ENCODE data around the gene CSNK2A1.

Gene CSNK2A1

GRCh38 chr20:573414-574296 lies 30.1 kb upstream of the CSNK2A1 start:
- DNase-seq (ENCODE audit: low read depth) = no peak
- no peak overlapping the region for H3K4me3 ChIP-seq (ENCODE audit: low read length)
- TF ChIP-seq CTCF (IDR thresholded peaks at IDR 0.05; ENCODE audit: insufficient read depth, low read depth, low read length, missing control alignments) = no peak

- no peak for TF ChIP-seq CTCF (IDR thresholded peaks at IDR 0.05; ENCODE audit: insufficient read depth, low read depth, low read length, missing control alignments)
- no peak for DNase-seq (ENCODE audit: low read depth)
- H3K4me3 ChIP-seq (ENCODE audit: low read length) = no peak overlapping the region
These were observed 29.1 kb upstream of the CSNK2A1 start for GRCh38 chr20:572727-573126.

GRCh38 chr20:571754-572441 lies 28.3 kb upstream of the CSNK2A1 start:
- no peak overlapping the region for H3K4me3 ChIP-seq (ENCODE audit: low read length)
- no peak for TF ChIP-seq CTCF (IDR thresholded peaks at IDR 0.05; ENCODE audit: insufficient read depth, low read depth, low read length, missing control alignments)
- no peak for DNase-seq (ENCODE audit: low read depth)

- DNase-seq (ENCODE audit: low read depth) = peak; percentile 17
- H3K4me3 ChIP-seq (ENCODE audit: low read length) = no peak overlapping the region
- TF ChIP-seq CTCF (IDR thresholded peaks at IDR 0.05; ENCODE audit: insufficient read depth, low read depth, low read length, missing control alignments) = no peak
These were observed 25.3 kb upstream of the CSNK2A1 start for GRCh38 chr20:568673-569415.

GRCh38 chr20:568097-568652 lies 24.6 kb upstream of the CSNK2A1 start:
- TF ChIP-seq CTCF (IDR thresholded peaks at IDR 0.05; ENCODE audit: insufficient read depth, low read depth, low read length, missing control alignments) = no peak
- no peak overlapping the region for H3K4me3 ChIP-seq (ENCODE audit: low read length)
- DNase-seq (ENCODE audit: low read depth) = no peak

GRCh38 chr20:564192-564591 lies 20.6 kb upstream of the CSNK2A1 start:
- TF ChIP-seq CTCF (IDR thresholded peaks at IDR 0.05; ENCODE audit: insufficient read depth, low read depth, low read length, missing control alignments) = no peak
- H3K4me3 ChIP-seq (ENCODE audit: low read length) = no peak overlapping the region
- DNase-seq (ENCODE audit: low read depth) = no peak

All from epithelial cell of esophagus (primary cell).